ENCODE measurements around the gene KRT3.
"Not testable (repeated sequence)": the region's sequence is repeated elsewhere in the genome, so short reads cannot be mapped to it uniquely, and the experiment has no call there.

The KRT3 gene

DNA sequence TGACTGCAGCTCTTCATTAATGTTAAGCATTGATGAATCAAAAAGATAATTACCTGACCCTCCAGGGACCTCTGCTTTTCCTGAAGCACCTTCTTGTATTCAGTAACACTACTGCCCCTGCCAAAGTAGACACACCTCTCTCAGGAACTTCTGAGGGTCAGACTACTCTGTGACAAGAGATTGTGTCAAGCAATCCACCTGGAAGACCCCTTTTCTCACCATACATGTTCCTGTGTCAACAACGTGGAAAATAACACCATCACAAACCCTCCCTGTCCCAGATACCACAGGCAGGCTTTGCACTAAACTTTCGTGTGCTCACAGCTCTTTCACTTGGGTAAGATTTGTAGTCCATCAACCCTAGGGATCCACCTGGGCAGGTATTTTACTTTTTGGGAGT, 31.9 kb downstream of the KRT3 start:
- no peak overlapping the region for H3K4me3 ChIP-seq (ENCODE audit: low read depth, low read length)

DNA sequence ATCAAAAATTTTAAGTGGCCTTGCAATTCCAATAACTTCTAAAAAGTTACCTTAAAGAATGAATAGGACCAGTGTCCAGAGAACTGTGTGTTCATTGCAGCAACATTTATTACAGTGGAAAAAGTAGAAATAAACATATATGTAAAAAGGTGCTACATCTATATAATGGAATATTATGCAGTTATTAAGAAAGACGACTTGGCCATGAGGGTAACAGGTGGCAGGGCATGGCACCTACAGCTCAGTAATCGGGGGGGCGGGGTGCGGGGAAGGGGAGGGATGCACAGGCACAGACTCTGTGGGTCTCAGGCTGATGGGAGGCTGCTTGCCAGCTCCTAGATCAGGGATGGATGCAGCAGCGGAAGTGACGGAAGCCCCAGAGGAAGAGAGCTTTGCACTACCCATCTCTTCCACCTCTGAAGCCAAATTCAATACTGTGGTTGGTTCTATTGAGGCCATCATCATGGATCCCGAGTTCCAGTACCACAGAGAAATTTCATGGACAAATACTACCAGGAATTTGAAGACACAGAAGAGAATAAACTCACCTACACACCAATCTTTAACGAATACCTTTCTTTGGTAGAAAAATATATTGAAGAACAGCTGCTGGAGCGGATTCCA, 32.8 kb downstream of the KRT3 start:
- H3K4me3 ChIP-seq (ENCODE audit: low read depth, low read length) = no peak overlapping the region

DNA sequence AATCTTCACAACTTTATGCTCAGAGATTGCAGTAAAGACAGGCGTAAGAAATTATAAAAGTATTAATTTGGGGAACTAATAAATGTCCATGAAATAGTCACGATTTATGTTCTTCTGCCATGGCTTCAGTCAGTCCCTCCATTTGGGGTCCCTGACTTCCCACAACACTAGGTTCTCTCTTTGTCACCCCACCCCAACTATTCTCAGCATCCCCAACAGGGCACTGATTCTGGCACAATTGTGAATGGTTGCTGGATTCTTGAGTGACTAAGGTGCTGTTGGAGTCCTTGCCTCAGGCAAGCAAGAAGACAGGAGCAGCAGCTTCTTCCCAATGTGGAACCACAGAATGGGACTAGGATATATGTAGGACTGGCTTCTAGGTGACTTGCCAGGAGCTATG, 34.1 kb downstream of the KRT3 start:
- H3K4me3 ChIP-seq (ENCODE audit: low read depth, low read length) = no peak overlapping the region

DNA sequence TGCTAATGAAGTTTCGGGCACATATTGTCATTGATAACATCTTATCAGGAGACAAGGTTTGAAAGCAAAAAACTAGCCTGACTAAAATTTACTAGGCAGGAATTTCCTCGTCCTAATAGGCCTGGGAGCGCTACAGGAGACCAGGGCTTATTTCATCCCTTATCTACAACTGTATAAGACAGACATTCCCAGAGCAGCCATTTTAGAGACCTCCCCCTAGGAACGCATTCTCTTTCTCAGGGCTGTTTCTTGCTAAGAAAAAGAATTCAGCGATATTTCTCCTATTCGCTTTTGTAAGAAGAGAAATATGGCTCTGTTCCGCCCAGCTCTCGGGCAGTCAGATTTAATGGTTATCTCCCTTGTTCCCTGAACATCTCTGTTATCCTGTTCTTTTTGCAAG, 34.7 kb downstream of the KRT3 start:
- not testable (repeated sequence) for H3K4me3 ChIP-seq (ENCODE audit: low read depth, low read length)

DNA sequence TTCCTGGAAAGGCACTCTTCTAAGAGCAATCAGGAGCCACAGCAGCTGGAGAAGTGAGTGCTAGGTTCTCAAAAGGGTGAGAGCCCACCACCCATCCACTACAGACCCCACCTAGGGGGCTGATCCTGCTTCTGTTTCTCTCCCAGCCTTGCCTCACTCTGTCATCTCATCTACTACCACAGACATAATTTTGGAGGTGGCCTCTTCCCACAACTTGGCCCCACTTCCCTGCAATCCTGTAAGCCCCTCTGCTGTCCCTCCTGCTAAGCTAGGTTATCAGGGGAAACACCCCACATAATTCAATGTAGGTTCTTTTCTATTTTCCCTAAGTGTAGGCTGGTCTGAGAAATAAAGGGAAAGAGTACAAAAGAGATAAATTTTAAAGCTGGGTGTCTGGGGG, 35.3 kb downstream of the KRT3 start:
- no peak overlapping the region for H3K4me3 ChIP-seq (ENCODE audit: low read depth, low read length)

- no peak overlapping the region for H3K4me3 ChIP-seq (ENCODE audit: low read depth, low read length)
These were observed 36.2 kb downstream of the KRT3 start for GRCh38 chr12:52759695-52760094.

DNA sequence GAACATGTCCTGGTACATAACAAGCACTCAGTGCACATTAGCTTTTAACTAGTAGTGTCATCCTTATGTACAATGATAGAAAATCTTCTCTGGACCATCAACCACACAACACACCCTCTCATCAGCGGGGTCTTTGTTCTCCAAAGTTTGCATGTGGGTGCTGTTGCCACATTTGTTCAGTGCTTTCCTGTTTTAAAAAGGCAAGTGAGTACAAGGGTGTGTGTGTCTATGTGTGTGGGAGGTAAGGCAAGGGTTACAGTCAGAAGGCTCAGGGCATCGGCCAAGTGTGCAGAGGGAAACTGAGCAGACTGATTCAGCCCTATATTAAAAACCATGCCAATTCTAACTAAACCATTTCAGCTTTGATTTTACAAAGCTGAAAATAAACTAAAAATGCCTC, 36.7 kb downstream of the KRT3 start:
- no peak overlapping the region for H3K4me3 ChIP-seq (ENCODE audit: low read depth, low read length)

DNA sequence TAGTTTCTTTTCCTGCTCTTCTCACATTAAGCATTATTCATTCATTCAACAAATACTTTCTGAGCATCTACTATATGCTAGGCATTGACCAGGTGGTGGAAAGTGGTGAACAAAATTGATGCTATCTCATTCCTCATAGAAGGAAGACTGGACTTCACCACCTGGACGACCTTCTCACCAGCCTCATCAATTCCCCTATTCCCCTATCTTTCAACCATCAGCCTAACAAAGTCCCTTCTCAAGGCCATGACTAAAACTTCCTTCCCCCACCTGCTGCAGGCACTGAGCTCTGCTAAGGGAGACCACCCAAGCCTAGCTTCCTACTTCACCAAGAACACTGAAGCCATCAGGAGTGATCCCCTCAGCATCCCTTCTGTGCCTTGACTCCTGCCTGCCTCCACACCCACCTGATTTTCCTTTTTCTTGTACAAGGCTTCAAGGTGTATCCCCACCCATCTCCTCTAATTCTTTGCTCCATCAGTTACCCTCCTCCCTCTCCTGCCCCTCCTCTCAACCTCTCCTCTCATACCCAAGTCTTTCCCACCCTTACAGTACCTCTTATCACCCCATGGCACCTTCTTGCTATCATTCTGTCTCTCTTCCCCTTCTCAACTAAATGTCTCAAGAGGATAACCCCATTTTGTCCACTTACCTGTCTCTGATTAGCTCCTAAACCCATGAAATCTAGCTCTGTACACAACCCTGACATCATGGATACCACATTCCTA, 38.3 kb downstream of the KRT3 start:
- H3K4me3 ChIP-seq (ENCODE audit: low read depth, low read length) = no peak overlapping the region

GRCh38 chr12:52756281-52756960, 39.5 kb downstream of the KRT3 start:
- H3K4me3 ChIP-seq (ENCODE audit: low read depth, low read length) = no peak overlapping the region

DNA sequence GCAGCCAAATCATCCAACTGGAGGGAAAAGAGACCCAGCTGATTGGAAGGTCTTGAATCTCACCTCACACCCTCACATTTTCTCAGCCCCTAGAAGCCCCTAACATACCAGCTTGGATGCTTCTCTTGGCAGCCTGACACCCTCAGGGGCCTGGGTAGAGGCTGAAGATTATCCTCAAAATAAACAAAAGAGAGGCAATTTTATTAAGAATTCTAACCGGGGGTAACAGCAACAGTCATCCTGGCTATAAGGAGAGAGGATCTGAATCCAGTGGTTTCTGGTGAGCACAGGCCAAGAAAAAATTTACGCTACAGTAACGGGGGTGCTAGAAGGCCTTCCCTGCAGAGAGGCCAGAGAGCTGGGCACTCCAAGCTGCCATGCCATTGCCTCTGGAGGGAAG, 40.4 kb downstream of the KRT3 start:
- no peak overlapping the region for H3K4me3 ChIP-seq (ENCODE audit: low read depth, low read length)

GRCh38 chr12:52754135-52754534, 41.8 kb downstream of the KRT3 start:
- H3K4me3 ChIP-seq (ENCODE audit: low read depth, low read length) = no peak overlapping the region

DNA sequence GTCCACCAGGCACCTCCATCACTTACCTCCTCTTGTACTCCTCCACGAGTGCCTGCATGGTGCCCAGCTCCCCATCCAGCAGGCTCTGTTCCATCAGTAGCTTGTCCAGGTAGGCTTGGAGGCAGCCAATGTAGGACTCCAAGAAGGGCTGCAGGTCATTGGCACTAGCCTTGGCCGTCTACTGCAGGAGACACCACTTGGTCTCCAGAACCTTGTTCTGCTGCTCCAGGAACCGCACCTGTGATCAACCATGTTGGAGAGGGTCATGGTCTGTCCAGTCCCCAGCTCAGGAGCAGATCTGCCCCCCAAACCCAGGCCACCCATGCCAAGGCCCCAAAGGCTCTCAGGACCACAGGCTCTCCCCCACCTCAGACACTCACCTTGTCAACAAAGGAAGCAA, 42.6 kb downstream of the KRT3 start:
- H3K4me3 ChIP-seq (ENCODE audit: low read depth, low read length) = no peak overlapping the region

DNA sequence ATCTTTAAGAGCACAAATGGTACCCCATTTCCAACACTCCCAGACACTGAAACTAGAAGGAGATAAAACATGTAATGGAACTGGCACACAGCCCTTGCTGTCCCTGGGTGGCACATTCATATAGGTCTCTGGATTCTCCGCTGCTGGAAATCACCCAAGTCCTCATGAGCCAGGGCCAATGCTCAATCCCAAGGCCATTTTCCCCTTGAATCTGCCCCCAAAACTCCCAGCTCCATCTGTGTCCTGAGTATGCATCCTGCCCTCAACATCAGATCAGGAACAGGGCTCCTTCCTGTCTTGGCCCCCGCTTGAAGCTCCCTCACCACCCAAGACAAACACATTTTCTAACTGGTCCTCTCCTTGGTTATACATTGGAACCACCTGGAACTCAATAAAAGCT, 43.4 kb downstream of the KRT3 start:
- H3K4me3 ChIP-seq (ENCODE audit: low read depth, low read length) = no peak overlapping the region

- no peak overlapping the region for H3K4me3 ChIP-seq (ENCODE audit: low read depth, low read length)
These were observed 44.1 kb downstream of the KRT3 start for GRCh38 chr12:52751795-52752194.

DNA sequence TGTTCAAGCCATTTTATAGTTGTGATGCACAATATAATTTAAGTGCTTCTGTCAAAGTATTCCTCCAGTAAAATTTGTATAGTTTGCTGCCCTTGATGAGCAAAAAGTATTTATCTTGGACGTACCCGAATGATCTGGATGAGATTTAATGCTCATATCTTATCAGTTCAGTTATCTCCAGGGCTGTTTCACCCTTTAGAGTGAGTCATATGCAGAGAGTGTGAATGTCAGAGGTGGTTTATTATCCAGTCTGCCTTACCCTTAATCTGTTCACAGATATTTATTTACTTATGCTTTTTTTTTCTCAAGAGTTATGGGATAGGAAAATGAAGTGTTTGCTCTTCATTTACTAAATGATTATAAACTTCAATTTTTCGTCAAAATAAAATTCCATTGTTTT, 45.4 kb downstream of the KRT3 start:
- H3K4me3 ChIP-seq (ENCODE audit: low read depth, low read length) = not testable (repeated sequence)

GRCh38 chr12:52749827-52750226, 46.1 kb downstream of the KRT3 start:
- no peak overlapping the region for H3K4me3 ChIP-seq (ENCODE audit: low read depth, low read length)

DNA sequence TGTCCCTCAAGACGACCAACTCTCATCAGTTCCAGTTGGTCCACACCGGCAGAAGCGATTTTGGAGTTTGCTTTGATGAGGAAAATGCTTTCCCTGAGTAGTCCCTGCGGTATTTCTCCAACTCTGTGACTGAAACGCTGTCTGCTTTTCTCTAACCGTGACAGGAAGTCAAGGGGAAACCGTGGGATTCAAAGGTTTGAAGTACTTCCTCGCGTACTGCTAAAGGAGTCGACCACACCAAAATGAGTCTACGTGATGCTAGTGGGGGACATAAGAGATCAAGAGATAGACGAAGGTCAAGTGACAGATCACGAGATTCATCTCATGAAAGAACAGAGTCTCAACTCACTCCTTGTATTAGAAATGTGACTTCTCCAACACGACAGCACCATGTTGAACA, 47.3 kb downstream of the KRT3 start:
- H3K4me3 ChIP-seq (ENCODE audit: low read depth, low read length) = no peak overlapping the region

- H3K4me3 ChIP-seq (ENCODE audit: low read depth, low read length) = no peak overlapping the region
These were observed 50.4 kb downstream of the KRT3 start for GRCh38 chr12:52745554-52745953.

GRCh38 chr12:52744493-52745156, 51.3 kb downstream of the KRT3 start:
- no peak overlapping the region for H3K4me3 ChIP-seq (ENCODE audit: low read depth, low read length)

- no peak overlapping the region for H3K4me3 ChIP-seq (ENCODE audit: low read depth, low read length)
These were observed 53.0 kb downstream of the KRT3 start for GRCh38 chr12:52742822-52743457.

DNA sequence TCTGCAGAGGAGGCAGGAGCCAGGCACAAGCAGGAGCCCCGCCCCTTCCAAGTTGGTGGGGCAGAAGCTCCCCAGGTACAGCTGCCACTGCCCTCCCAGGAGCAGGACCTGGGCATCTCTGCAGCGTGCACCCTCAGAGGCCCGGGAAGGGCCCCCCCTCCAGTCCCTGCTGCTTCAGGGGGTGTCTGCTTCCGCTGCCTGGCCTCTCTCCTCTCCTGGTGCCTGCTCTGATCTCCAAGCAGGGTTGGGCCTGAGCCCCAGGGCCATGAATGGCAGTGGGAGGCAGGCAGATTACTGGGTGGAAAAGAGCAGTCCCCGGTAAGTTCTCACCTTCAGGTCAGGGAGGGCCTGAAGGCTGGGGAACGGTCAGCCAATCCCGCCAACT, 53.7 kb downstream of the KRT3 start:
- H3K4me3 ChIP-seq (ENCODE audit: low read depth, low read length) = no peak overlapping the region

Measured in iPS-11a (cell line).